GM13976 (cell line): ENCODE measurements around the gene TBC1D2B.

Experiments used
- DNase-seq: peaks from one replicate; pipeline ENCODE4 v3.0.0; 2012; ENCODE audit warnings: low spot score
- in situ Hi-C: fragments of 300-500 bp; cut with MboI; formaldehyde crosslinking; loops from one replicate; pipeline ENCODE4 v1.12.0; 2022; ENCODE audit warnings: low sequenced_read_pairs, mixed read lengths, inconsistent platforms; ENCODE audit not compliant: unreplicated experiment
- TF ChIP-seq, protein P1 (sequence below): IDR thresholded peaks from 2 replicates; pipeline ENCODE4 v1.5.1; 2012; ENCODE audit warnings: borderline replicate concordance, mild to moderate bottlenecking; ENCODE audit not compliant: insufficient read depth; ENCODE audit errors: extremely low read depth, missing control alignments, control extremely low read depth

The TBC1D2B gene

DNA sequence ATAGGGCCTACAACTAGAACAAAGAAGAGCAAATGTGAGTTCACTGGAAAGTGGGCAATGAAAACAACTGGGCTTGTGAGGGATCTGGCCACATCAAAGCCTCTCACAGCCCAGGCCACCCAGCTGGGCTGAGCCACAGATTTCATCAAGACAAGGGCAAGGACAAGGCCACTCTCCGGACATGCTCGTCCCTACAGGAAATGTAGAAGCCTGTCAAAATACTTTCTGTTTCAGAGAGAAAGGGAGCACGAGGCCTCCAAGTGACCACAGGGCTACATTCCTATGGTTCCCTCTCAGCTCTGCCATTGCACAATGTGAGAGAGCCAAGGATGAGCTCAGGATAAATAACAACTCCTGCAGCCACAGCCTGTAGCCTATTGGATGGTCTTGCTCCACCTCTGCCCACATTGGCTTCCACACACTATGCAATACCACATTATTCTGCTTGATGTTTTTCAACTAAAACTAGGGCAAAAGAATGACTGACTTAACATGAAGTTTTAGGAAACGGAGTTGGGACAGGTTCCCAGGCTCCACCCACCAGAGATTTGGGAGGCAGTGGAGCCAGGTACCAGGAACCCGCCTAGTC, 12.1 kb downstream of the TBC1D2B start:
- TF ChIP-seq, protein P1, sequence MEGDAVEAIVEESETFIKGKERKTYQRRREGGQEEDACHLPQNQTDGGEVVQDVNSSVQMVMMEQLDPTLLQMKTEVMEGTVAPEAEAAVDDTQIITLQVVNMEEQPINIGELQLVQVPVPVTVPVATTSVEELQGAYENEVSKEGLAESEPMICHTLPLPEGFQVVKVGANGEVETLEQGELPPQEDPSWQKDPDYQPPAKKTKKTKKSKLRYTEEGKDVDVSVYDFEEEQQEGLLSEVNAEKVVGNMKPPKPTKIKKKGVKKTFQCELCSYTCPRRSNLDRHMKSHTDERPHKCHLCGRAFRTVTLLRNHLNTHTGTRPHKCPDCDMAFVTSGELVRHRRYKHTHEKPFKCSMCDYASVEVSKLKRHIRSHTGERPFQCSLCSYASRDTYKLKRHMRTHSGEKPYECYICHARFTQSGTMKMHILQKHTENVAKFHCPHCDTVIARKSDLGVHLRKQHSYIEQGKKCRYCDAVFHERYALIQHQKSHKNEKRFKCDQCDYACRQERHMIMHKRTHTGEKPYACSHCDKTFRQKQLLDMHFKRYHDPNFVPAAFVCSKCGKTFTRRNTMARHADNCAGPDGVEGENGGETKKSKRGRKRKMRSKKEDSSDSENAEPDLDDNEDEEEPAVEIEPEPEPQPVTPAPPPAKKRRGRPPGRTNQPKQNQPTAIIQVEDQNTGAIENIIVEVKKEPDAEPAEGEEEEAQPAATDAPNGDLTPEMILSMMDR = no peak
- in situ Hi-C loops = no loop called here
- DNase-seq = no peak

DNA sequence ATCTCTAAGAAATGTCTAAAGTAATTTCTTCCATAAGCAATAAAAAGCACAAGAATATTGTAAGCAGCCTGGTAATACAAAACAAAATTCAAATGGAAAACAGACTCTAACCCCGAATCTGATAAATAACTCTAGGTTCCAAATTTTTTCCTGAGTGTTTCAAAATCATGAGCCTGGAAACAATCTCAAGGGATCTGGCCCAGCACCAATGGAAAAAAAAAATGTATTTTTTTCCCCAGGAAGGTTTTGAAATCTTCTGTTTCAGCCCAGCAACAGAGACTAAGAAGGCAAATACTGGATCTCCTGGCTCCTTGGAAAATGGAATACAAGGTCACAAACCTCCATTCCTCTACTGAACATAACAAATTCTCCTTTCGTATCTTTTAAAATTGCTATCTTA, 13.0 kb downstream of the TBC1D2B start:
- in situ Hi-C loops = no loop called here
- TF ChIP-seq, protein P1 = no peak
- no peak for DNase-seq

DNA sequence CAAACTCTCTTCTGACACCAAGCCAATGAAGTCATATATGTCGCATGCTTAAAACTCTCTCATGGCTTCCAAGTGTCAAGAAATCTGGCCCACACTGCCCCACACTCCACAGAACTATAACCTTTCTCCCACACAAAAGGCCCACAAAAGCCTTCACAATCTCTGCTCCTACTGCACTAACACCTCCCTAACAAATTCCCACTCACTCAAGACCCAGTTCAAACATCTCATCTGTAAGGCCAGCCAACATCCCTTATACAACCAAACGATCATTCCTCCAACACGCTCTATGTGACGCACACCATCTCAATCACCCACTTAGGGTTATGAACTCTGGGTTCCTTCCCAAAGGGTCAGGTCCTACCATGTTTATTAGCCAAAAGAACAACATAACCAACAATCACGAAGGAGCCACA, 13.5 kb downstream of the TBC1D2B start:
- TF ChIP-seq, protein P1 = no peak
- no peak for DNase-seq
- in situ Hi-C loops = no loop called here

DNA sequence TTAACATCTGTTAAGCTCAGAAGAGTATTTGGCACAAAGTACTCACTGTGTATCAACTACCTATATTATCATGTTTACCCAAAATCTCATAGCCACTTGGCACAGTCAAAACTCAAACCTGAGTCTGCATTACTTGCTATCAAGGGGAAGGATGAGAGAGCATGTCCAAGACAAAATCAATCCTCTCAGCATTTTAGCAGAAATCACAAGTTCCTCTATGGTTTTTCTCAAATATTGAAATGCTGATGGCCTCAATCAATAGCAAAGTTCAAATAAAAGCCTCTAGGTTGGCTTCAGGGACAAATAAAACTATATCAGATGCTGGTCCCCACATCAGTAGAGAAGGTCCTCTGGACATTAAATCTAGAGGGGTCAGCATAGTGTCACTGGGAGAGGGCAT, 14.3 kb downstream of the TBC1D2B start:
- TF ChIP-seq, protein P1 = no peak
- in situ Hi-C loops = no loop called here
- no peak for DNase-seq

DNA sequence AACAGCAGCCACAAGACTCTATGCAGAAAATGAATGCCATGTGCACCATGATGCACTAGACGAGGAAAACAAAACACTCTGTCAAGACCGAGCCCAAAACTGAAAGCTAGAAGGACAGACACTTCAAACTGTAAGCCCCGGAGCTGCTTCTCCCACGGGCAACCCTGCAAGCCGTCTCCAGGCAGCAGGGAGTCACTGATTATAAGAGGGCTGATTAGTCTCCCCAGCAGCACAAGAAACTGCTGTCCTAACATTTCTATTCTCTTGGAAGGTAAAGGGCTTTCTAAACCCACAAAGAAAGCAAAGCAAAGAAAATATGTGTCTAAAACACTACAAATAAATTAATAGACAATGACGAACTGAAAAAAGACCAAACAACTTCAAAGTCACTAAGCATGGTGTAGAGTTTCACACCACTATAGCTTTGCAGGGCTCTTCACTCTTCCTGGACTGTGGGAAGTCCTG, 15.5 kb downstream of the TBC1D2B start:
- in situ Hi-C loops = no loop called here
- TF ChIP-seq, protein P1 = no peak
- peak; percentile 52 for DNase-seq

DNA sequence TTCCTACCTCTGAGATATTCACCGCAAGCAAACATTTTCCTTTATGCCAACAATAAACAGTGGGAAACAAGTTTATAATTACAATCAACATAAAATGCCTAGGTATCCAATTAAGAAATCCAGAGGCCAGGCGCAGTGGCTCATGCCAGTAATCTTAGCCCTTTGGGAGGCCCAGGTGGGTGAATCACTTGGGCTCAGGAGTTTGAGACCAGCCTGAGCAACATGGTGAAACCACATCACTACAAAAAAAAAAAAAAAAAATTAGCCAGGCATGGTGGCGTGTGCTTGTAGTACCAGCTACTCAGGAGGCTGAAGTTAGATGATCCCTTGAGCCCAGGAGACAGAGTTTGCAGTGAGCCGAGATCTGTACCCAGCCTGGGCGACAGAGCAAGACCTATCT, 17.3 kb downstream of the TBC1D2B start:
- in situ Hi-C loops = no loop called here
- TF ChIP-seq, protein P1 = no peak
- no peak for DNase-seq
